Measurements from ENCODE around the gene RCSD1. TPM values are rescaled to one million over a fixed set of nuclear protein-coding genes. Genes with fewer than 3 reads are reported as not detected.
A peak's percentile ranks its signal among the peaks of the same experiment; 100 is the strongest.

The RCSD1 gene
- total and polyA plus RNA-seq, 8 donors = 12.2 to 21.9 (median 21.3) TPM

- TF ChIP-seq CTCF (IDR thresholded peaks at IDR 0.05) = no peak
- intact Hi-C loops (cut with DNase I) = no loop called here
- no peak for DNase-seq
- Histone ChIP-seq H3K36me3 (no peaks in the 10 kb centered on the region), H3K27me3 (no peaks in the 10 kb centered on the region), H3K9me3 (no peaks in the 10 kb centered on the region), H3K4me3 (no peak overlapping the region), H3K27ac (no peak overlapping the region), H3K4me1 (peaks cover 0 to 42% of the 10 kb centered on the region in 2 donors)
- ATAC-seq = peak; percentile 56
Observed at GRCh38 chr1:167669209-167670124, 39.4 kb downstream of the RCSD1 start.

- H3K27me3 ChIP-seq = no peaks in the 10 kb centered on the region
- no peak for TF ChIP-seq CTCF (IDR thresholded peaks at IDR 0.05)
- no peaks in the 10 kb centered on the region for H3K9me3 ChIP-seq
- ATAC-seq = no peak
- intact Hi-C loops (cut with DNase I) = no loop called here
- no peak overlapping the region for H3K4me3 ChIP-seq
- H3K36me3 ChIP-seq = no peaks in the 10 kb centered on the region
- no peak for DNase-seq
- peaks cover 0 to 42% of the 10 kb centered on the region in 2 donors for H3K4me1 ChIP-seq
- H3K27ac ChIP-seq = no peak overlapping the region
Observed at GRCh38 chr1:167670563-167670962, 40.5 kb downstream of the RCSD1 start.

- intact Hi-C loops (cut with DNase I) = no loop called here
- H3K4me1 ChIP-seq = peaks cover 0 to 42% of the 10 kb centered on the region in 2 donors
- no peaks in the 10 kb centered on the region for H3K36me3 ChIP-seq
- ATAC-seq (peak; percentile 45), DNase-seq (no peak)
- TF ChIP-seq CTCF (IDR thresholded peaks at IDR 0.05) = no peak
- no peaks in the 10 kb centered on the region for H3K27me3 ChIP-seq
- H3K27ac ChIP-seq = peak overlapping the region in 1 of 2 donors; percentile 41
- H3K4me3 ChIP-seq = no peak overlapping the region
- no peaks in the 10 kb centered on the region for H3K9me3 ChIP-seq
Observed at GRCh38 chr1:167671727-167672511, 41.9 kb downstream of the RCSD1 start.

- TF ChIP-seq CTCF (IDR thresholded peaks at IDR 0.05) = no peak
- no peak for ATAC-seq
Observed at GRCh38 chr1:167672831-167673230, 42.8 kb downstream of the RCSD1 start.

GRCh38 chr1:167673265-167673664, 43.2 kb downstream of the RCSD1 start:
- no peak for TF ChIP-seq CTCF (IDR thresholded peaks at IDR 0.05)
- Histone ChIP-seq H3K27me3 (no peaks in the 10 kb centered on the region), H3K36me3 (no peaks in the 10 kb centered on the region), H3K27ac (peak overlapping the region in 1 of 2 donors; percentile 25), H3K4me1 (peaks cover 0 to 36% of the 10 kb centered on the region in 2 donors), H3K4me3 (no peak overlapping the region), H3K9me3 (peaks cover 0 to 3% of the 10 kb centered on the region in 2 donors)
- DNase-seq = no peak
- intact Hi-C loops (cut with DNase I) = no loop called here
- no peak for ATAC-seq

More at GRCh38 chr1:167672831-167673230, 42.8 kb downstream of the RCSD1 start:
- H3K4me1 ChIP-seq = peaks cover 0 to 40% of the 10 kb centered on the region in 2 donors
- H3K36me3 ChIP-seq = no peaks in the 10 kb centered on the region
- intact Hi-C loops (cut with DNase I) = no loop called here
- peak overlapping the region in 1 of 2 donors; percentile 25 for H3K27ac ChIP-seq
- H3K9me3 ChIP-seq = peaks cover 0 to 3% of the 10 kb centered on the region in 2 donors
- H3K27me3 ChIP-seq = no peaks in the 10 kb centered on the region
- no peak overlapping the region for H3K4me3 ChIP-seq
- no peak for DNase-seq
